ENCODE measurements around the gene NOL6. TPM values are rescaled to one million over a fixed set of nuclear protein-coding genes. Genes with fewer than 3 reads are reported as not detected.

The NOL6 gene
- total and polyA plus RNA-seq, 9 of the 15 experiments (the other 6 are each of a cell fraction or from before 2014, with no cell fraction given): 7.7 to 58.9 (median 27.0) TPM

DNA sequence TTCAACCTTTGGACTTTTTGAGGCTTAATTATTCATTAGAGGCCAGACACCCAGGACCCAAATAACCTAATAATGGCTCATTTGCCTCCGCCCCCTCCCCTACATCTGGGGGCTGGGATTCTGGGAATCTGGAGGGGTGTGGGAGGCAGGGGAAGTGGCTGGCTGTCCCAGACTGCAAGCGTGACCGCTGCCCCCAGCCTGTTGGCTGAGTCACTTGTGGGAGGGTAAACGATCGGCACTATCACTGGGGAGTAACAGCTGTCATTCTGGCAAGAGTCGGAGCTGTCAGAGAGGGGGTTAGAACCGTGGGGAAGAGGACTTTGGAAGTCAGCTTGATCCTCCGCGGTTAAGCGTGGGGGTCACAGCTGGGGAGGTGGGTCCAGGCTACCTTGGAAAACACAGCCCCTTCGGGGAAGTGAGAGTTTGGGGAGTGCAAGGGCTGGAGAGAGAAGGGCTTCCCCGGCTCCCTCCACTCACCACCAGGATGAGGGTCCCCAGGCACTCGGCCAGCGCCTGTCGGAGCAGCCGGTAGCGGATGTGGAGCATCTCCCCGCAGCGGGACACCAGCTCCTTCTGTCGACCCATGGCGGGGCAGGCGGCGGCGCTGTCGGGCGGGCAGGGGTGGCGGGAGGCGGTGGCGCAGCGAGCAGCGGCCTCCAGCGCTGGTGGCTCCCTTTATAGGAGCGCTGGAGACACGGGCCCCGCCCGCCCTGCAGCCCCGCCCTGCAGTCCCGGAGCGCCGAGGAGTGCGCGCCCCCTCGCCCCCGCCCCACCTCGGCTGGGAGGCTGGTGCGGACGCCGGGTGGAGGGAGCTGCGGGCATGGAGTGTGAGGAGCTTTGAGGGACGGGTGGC lies 26.6 kb downstream of the NOL6 start, which contains the start of gene AQP3 (continued):
- TF ChIP-seq, protein P1, sequence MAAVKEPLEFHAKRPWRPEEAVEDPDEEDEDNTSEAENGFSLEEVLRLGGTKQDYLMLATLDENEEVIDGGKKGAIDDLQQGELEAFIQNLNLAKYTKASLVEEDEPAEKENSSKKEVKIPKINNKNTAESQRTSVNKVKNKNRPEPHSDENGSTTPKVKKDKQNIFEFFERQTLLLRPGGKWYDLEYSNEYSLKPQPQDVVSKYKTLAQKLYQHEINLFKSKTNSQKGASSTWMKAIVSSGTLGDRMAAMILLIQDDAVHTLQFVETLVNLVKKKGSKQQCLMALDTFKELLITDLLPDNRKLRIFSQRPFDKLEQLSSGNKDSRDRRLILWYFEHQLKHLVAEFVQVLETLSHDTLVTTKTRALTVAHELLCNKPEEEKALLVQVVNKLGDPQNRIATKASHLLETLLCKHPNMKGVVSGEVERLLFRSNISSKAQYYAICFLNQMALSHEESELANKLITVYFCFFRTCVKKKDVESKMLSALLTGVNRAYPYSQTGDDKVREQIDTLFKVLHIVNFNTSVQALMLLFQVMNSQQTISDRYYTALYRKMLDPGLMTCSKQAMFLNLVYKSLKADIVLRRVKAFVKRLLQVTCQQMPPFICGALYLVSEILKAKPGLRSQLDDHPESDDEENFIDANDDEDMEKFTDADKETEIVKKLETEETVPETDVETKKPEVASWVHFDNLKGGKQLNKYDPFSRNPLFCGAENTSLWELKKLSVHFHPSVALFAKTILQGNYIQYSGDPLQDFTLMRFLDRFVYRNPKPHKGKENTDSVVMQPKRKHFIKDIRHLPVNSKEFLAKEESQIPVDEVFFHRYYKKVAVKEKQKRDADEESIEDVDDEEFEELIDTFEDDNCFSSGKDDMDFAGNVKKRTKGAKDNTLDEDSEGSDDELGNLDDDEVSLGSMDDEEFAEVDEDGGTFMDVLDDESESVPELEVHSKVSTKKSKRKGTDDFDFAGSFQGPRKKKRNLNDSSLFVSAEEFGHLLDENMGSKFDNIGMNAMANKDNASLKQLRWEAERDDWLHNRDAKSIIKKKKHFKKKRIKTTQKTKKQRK (IDR thresholded peaks at IDR 0.05; ENCODE audit: borderline replicate concordance, low read depth, low read length): no peak
- TF ChIP-seq, protein P2, sequence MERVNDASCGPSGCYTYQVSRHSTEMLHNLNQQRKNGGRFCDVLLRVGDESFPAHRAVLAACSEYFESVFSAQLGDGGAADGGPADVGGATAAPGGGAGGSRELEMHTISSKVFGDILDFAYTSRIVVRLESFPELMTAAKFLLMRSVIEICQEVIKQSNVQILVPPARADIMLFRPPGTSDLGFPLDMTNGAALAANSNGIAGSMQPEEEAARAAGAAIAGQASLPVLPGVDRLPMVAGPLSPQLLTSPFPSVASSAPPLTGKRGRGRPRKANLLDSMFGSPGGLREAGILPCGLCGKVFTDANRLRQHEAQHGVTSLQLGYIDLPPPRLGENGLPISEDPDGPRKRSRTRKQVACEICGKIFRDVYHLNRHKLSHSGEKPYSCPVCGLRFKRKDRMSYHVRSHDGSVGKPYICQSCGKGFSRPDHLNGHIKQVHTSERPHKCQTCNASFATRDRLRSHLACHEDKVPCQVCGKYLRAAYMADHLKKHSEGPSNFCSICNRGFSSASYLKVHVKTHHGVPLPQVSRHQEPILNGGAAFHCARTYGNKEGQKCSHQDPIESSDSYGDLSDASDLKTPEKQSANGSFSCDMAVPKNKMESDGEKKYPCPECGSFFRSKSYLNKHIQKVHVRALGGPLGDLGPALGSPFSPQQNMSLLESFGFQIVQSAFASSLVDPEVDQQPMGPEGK (CRISPR knock-in tag; IDR thresholded peaks at IDR 0.05; ENCODE audit: borderline replicate concordance): no peak
- peak; percentile 36 to 66; a peak in 3 of 4 replicates for TF ChIP-seq KDM1A (IDR thresholded peaks at IDR 0.05)
- peak; percentile 57 for TF ChIP-seq PHF21A (IDR thresholded peaks at IDR 0.05; ENCODE audit: borderline replicate concordance, low read depth)
- peak; percentile 51 for TF ChIP-seq CBFA2T2 (conservative IDR thresholded peaks at IDR 0.05)
- TF ChIP-seq CTCF (IDR thresholded peaks at IDR 0.05 in 2 of 3, conservative IDR thresholded peaks at IDR 0.05 in 1 of 3; ENCODE audit: insufficient read depth in 2 of 3, low read depth in 1 of 3, low read length in 3 of 3): peak in 2 of 3 experiments; percentile 55 to 98; a peak in 5 of 6 replicates
- 0 out of 2 replicates have a peak, but pooled peaks have one; percentile 4 for TF ChIP-seq MTA2 (IDR thresholded peaks at IDR 0.05; ENCODE audit: low read depth)
- TF ChIP-seq ZNF699 (CRISPR knock-in tag; IDR thresholded peaks at IDR 0.05; ENCODE audit: insufficient replicate concordance): no peak
- peak; percentile 89 for TF ChIP-seq FOSL1 (tag; conservative IDR thresholded peaks at IDR 0.05)
- TF ChIP-seq TAF15 (IDR thresholded peaks at IDR 0.05; ENCODE audit: low read depth, low read length): no peak
- TF ChIP-seq ZNF316 (IDR thresholded peaks at IDR 0.05): peak; percentile 37; the same call in 1 of the 2 replicates
- peak; percentile 13; the same call in 1 of the 2 replicates for TF ChIP-seq CXXC5 (CRISPR knock-in tag; IDR thresholded peaks at IDR 0.05)
- TF ChIP-seq ZNF124 (CRISPR knock-in tag; IDR thresholded peaks at IDR 0.05): no peak
- peak; percentile 88 for TF ChIP-seq DACH1 (IDR thresholded peaks at IDR 0.05; ENCODE audit: partially characterized antibody)
- TF ChIP-seq E2F5 (CRISPR knock-in tag; IDR thresholded peaks at IDR 0.05): no peak
- peak; percentile 17 for TF ChIP-seq CHD4 (IDR thresholded peaks at IDR 0.05; ENCODE audit: insufficient read depth, insufficient replicate concordance, low read depth, low read length, poor library complexity, severe bottlenecking)
